Mesenteric fat pad (tissue), 1 donor: ENCODE results near the gene RIN3. TPM values are rescaled to one million over a fixed set of nuclear protein-coding genes. Genes with fewer than 3 reads are reported as not detected.

Source experiments
- DNase-seq: peaks from one replicate; pipeline ENCODE4 v3.0.0-alpha.2; 2020; ENCODE audit warnings: low spot score
- total RNA-seq: library from RNA; stranded (reverse); fragmentation: NEBNext Ultra II Directional; extraction: Animal tissue kit (Norgen Biotek cat#: 25700); gene quantifications from one replicate; pipeline ENCODE4 v1.2.1, GENCODE V29; 2021
- donor health status: DM: yes; HTN: yes; CAD: no.

The RIN3 gene
- total RNA-seq, 1 donor from 2014 or later = 38.0 TPM

DNA sequence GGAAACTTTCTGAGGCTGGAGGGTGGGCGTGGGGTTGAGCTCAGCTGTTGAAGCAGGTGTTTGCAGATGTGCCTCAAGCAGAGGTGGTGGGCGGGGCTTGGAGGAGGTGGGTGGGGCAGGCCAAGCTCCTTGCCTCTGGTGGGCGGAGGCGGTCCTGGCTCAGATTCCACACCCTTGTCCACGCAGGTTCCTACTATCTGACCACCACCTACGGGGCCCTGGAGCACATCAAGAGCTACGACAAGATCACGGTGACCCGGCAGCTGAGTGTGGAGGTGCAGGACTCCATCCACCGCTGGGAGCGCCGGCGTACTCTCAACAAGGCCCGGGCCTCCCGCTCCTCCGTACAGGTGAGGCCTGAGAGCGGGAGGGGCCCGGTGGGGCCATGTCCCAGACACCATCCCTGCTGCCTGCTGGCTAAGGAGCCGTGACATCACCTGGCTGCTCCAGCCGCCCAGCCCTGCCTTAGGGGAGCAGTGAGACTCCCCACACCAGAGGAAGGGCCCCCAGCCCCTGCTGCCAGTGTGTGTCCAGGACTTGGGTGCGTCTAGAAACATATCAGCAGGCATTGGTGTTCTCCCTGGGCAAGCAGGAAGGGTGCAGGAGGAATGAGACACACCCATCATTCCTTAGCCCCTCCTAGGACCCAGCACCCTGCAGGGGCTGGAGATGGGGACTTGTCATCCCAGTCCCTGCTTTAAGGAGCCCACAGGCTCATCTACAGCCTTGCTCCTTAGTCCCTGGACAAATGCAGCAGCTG, 171.4 kb downstream of the RIN3 start:
- DNase-seq = no peak

DNA sequence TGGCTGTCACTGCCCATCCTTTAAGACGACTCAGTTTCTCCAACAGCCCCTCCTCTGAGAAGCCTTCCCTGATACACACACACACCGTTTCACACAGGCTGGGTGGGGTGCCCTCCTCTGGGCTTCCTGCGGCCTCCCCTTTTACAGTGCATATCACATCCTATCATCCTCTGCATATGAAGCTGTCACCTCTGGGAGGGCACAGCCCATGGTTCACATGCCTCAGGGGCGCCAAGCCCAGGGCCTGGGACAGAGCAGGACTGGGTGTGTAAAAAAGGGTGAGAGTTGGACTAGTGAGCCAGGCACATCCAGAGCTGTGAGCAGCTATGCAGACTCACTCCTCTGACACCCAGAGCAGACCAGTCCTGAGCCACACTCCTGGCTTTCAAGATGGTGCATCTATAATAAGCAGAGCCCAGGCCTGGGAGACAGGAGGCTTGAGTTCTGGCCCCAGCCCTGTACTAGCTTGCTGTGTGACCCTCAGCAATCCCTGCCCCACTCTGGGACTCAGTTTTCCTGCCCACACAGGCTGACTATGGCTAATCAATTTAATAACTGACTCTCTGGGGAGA, 172.3 kb downstream of the RIN3 start:
- DNase-seq = no peak

DNA sequence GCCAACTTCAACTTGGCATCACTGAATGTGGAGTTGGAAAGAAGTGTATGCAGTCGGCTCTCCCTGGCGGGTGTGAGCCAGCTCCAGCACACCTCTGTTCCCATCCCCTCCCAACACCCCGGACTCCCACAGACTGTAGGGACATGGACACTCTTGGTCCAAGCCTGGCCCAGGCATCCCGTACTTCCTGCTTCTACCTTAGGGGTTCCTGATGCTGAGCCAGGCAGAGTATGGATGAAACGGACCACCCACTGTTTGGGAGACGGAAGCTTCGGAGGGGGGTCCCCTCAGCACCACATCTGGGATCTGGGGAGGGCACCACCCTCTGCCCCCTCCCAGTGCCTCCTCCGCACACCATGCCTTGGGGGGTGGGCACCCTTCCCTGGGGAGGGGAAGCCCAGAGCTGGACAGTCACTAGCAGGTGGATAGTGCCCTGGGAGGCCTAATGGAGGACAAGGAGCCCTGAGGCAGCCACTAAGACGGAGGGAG, 172.9 kb downstream of the RIN3 start:
- DNase-seq = no peak

DNA sequence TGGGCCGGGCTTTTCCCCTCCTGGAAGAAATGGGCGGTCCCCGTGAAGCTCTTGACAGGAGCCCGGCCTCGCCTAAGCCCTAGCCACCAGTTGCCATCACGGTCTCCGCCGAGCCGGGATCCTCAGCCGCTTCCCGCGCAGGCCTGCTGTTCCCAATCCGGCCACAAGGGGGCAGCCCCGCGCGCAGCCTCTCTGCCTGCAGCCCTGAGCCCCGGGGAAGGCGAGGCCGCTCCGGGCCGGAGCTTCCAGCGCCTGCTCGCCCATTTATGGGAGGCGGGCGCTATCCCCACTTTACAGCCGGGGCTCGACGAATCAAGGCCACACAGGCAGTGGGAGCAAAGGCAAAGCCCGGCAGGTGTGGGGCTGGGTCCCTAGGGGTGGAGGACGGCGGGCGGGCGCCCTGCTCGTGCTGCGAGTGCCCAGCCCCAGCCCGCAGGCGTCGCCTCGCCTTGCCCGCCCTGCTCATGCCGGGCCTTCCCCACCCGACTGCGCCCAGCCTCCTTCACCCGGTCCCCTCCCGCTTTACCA, 173.4 kb downstream of the RIN3 start:
- DNase-seq = peak; percentile 94

DNA sequence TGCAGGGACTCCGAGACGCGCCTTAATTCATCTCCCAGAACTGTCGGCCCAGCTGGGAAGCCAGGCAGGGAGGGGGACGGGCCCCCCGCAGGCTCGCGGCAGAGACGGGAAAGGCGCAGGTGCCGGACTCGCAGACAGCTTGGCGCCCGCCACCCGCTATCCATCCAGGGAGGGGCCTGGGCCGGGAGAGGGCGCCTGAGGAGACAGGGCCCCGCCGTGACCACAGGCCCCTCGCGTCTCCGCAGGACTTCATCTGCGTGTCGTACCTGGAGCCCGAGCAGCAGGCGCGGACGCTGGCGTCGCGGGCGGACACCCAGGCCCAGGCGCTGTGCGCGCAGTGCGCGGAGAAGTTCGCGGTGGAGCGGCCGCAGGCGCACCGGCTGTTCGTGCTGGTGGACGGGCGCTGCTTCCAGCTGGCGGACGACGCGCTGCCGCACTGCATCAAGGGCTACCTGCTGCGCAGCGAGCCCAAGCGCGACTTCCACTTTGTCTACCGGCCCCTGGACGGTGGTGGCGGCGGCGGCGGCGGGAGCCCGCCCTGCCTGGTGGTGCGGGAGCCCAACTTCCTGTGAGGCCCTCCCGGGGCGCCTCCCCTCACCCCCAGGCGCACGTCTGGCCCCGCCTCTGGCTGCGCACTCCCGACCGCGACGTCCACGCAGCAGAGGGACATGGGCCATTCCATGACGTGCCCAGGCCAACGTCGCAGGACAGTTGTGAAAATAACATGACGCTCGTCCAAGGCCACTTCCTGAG, 174.3 kb downstream of the RIN3 start:
- DNase-seq = no peak

DNA sequence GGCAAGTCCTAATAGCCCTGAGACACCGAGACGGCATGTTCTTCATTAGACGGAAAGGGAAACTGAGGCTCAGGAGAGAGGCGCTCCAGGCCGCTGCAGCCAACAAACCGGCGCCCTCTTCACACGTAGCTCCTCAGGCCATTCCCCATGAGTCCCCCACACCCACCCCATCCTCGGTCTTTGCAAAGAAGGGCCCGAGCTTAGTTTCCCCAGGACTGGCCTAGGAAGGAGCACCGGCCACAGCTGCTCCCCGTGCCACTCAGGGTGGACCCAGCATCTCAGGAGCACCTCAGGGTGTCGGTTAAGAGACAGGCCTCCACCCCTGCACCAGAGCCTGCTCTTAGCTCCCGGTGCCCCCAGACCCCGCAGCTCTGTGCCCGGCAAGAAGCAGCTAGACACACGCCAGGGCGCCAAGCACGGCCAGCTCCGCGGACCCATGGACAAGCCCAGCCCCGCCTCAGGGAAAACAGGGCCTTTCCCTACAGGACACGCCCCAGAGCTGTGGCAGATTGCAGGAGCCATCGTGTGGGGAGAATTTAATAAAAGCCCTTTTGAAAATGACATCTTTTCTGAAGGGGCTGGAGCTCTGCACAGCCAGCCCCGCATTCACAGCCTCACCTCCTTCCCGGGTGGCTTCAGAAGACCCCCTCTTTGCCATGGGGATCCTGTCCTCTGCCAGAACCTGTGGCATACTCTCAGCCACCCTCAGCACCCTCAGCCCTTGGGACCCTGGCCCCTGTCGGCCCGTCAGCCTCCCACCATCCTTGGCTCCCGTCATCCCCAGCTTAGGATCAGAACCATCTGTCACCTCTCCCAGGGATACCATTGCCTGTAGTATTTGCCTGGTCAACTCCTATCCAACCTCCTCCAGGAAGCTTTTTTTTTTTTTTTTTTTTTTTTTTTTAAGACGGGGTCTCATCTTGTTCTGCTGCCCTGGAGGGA, 175.1 kb downstream of the RIN3 start:
- DNase-seq = no peak

DNA sequence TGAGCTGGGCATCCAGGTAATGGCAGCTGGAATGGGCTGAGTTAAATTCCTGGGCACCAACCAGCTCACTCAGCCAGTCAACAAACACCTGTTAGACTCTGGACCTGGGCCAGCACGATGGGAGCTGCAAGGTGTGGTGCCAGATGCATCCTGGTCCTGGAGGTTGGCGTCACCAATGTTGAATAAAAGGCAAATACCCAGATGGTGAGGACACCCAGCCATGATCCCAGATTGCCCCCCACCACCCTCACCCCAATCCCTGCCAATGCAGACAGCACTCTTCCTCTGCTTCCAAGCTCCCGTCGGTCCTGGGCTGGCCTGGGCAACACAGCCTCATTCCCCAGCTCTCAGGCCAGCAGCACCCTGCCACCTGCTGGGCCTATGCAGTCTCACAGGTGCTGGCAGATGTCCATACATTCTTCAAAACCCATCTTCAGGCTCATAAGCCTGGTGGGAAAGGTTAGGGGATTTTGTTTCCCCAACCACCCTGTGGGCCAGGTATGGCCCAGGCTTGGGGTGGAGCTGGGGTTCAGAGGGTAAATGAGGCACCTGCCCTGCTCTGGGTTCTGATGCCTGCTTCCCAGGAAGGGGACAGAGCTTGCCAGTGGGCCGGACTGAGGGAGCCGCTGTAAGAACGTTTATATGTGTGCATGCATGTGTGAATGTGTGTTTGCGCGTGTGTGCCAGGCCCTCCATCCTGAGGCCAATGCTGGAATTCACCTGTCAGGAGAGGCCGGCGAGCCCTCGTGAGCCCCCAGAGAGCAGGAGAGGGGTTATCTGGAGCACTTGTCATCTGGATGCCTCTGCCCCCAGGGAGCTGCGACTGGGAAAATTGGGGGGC, 176.8 kb downstream of the RIN3 start:
- no peak for DNase-seq

DNA sequence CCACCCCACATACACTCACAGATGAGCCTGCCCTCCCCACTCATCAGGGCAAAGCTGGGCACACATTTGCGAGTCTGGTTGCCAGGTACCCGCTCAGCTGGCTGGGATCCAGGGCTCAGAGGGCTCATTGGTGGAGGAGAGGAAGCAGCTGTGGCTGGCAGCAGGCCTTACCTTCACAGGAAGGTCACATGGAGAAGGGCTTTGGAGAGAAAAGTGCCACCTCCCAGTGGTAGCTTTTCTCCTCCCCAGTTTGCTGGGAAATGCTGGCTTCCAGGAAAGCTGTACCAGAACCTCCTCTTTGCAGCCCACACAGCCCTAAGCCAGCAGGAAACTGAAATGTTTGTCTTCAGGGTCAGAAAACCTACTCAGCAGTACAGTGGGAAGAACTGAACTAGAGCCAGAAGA, 179.2 kb downstream of the RIN3 start:
- DNase-seq = no peak

DNA sequence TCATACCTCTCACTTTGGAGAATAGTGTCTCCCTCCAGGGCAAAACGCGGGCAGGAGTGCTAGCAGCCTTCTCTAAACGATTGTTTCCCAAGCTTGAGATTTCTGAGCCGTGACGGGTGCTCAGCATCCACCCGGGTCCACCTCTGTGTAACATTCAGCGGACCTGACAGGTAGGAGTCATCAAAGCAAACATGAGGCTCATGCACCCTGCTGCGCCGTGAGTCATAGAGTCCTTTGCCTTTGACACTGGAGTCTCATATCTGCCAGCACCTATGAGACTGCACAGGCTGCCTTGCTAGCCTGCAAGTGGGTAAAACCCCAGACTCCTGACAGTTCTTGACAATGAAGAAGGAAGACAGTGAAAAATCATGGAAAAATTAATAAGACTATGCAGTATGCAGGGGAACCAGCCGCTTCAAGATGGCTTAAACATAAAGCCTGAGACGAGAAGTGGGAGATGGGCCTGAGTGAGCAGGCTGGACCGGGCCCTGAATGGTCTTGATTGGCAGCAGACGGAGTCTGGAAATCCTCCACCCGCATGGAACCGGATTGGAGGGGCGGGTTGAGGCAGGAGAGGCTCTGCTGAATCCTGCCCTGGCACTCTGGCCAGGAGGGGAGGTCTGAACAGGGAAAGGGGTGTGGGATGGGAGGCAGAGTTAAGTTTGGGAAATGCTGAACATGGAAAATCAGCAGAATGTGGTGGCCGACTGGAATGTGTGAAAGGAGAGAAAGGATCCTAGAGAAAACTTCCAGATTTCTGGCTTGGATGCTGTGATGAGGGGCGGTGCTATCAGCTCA, 180.6 kb downstream of the RIN3 start:
- DNase-seq = no peak

DNA sequence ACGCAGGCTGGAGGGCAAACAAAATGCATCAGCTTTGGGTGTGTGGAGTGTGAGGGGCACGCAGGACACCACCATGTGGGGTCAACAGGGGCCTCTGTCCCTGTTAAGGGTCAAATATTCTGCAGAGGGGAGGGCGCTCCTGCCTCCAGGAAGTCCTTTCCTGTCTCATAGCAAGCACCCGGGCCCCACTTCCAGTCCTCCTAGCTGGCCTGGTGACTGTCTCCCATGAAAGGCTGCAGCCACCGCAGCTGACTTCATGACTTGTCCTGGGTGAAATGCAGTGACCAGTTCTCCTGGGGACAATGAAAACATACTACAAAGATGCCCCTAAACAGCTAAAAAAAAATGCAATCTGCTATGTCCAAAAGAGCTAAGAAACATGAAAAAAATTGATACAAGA, 181.2 kb downstream of the RIN3 start:
- DNase-seq = no peak

DNA sequence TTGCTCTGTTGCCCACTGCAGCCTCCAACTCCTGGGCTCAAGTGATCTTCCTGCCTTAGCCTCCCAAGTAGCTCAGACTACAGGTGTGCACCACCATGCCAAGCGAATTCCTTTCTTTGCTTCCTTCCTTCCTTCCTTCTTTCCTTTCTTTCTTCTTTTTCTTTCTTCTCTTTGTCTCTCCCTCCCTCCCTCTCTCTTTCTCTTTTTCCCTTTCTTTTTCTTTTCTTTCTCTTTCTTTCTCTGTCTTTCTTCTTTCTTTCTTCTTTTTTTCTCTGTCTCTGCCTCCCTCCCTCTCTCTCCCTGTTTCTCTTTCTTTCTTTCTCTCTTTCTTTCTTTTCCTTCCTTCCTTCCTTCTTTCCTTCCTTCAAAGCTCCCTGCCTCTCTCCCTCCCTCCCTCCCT, 182.0 kb downstream of the RIN3 start:
- DNase-seq = no peak

DNA sequence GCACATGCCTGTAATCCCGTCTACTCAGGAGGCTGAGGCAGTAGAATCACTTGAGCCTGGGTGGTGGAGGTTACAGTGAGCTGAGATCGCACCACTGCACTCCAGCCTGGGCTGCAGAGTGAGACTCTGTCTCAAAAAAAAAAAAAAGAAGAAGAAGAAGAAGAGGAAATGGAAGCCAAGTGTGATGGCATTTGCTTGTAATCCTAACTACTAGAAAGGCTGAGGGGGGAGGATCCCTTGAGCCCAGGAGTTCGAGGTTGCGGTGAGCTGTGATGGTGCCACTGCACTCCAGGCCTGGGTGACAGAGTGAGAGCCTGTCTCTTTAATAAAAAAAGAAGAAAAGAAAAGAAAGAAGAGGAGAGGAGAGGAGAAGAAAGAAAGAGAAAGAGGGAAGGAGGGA, 182.8 kb downstream of the RIN3 start:
- no peak for DNase-seq

DNA sequence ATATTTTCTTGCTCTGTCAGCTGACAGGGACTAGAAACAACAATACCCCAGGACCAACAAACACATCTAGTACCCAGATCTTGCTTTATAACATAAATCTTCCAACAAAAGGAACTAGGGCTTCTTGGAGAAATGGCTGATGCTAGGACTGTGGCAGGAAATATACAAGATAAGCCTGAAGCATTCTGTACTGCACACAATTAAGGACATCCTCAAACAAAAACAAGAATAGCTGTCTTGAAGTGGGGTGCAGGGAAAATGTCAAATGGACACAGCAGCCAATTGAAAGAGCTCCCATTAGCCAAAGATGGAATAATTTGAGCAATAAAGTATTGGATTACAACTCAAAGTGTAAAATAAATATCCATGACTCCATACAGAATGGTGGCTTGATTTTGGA, 184.8 kb downstream of the RIN3 start:
- DNase-seq = no peak

DNA sequence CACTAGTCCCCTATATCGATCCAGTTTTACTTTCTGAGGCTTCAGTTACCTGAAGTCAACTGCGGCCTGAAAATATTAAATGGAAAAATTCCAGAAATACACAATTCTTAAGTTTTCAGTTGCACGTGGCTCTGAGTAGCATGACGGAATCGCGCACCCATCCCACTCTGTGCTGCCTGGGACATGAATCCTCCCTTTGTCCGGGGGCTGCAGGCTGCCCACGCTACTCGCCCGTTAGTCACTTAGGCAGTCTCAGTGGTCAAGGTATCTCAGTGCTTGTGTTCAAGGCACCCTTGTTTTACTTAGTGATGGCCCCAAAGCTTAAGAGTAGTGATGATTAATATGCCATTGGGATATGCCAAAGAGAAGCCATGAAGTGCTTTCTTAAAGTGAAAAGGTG, 188.2 kb downstream of the RIN3 start:
- no peak for DNase-seq

DNA sequence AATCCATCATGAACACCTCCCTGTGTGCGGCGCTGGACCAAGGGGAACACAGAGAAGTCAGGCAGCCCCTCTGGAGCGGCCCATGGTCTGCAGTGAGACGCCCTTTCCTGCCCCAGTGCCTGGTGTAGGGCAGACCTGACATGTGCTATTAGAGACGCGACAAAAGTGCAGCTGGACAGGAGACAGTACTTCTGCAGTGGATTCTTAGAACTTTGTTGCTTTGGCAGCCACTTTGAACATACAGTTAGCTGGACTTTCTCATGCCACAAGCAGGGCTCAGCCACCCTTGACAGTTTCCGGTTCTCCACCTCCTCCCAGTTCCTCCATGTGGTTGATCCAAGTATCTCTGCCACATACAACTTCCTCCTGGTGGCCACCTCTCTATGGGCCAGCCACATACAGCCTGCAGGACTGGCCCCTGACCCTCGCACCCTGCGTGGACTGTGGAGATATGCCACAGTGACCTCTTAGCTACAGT, 188.9 kb downstream of the RIN3 start:
- DNase-seq = no peak

DNA sequence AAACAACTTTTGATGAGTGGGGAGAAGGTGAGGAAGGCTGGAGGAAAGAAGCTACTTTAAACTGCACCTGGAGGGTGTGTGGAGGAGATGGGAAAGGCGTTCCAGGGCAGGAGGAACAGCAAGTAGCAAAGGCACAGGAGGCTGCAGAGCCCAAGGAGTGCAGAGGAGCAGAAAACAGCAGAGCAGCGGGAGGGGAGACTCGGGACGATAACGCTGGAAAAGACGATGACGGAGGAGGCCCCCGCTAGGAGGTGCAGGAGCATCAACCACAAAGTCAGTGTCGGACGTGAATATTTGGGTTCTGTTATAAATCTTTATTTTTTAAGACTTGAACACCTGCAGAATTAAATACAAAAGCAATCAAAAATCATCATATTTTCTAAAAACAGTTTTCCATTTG, 189.9 kb downstream of the RIN3 start:
- DNase-seq = no peak

DNA sequence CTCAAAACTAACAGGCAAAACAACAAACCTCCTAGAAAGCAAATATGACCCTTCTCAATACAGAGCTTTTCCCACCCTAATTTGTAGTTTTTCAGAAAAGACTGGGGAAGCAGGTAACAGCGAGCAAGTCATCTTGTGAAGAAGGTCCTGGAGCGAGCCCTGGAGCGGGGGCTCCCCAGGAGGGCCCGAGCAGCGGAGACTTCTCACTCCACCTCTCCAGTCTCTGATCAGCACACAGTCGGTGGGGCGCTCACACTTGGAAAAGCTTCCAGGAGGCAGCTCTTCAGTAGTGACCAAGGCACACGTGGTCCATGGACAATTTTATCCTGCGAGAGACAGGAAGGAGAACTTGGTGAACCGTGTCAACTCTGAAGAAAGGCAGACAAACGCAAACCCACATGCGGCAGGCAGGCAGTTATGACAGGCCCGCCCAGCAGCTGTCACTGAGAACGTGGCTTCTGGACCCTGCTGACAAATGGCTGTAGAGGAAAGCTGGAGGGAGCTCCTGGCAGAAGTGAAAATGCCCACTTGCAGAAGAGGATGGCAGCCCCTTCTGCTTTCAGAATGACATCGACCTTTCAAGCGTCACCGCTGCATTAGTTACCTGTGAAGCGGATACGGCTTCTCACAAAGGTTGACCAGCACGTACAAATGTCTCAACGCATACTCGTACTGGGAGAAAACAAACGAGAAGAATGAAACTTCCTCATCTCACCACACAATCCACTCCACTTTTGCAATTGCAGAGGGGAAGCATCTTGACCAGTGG, 190.6 kb downstream of the RIN3 start:
- no peak for DNase-seq

DNA sequence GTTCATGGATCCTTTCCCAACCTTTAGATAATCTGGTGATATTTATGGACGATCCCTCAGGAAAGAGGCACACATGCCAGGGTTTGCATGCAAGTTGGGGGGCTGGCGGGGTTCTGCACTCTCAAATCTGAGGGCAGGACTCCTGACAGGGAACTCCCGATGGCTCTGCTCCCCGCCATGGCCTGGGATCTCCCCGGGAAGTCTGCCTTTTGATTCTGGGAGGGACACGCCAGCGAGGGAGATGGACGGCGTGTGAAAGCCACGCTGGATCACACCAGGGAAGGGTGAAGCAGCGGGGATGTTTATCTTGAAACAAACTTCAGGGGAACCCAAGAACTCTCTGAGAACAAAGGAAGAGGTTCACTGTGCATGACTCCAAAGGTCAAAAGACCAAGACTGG, 191.2 kb downstream of the RIN3 start:
- DNase-seq = no peak
